HCT116 (cell line): Measurements from ENCODE around the gene GNAT1. TPM values are rescaled to one million over a fixed set of nuclear protein-coding genes. Genes with fewer than 3 reads are reported as not detected.

Experiments used
- ATAC-seq: fragments of 200-7000 bp; cut with Tn5 transposase; 2 replicates; pipeline ENCODE4 v1.9.1; 2020; ENCODE audit warnings: mild to moderate bottlenecking, moderate library complexity
- BruUV-seq: library from RNA; stranded (reverse); fragments of 400-500 nt; replicated peaks from 2 replicates; lab custom pipeline; 2021; lab: Mats Ljungman, UMichigan
- CTCF ChIA-PET: fragments of 300-600 bp; sonication (Branson Sonifier 250); formaldehyde crosslinking; loops from one replicate; lab custom pipeline; 2021; ENCODE audit warnings: antibody characterized with exemption; lab: Charles Lee
- POLR2A ChIA-PET: fragments of 300-600, 350-600 bp; sonication (Branson Sonifier 250); formaldehyde crosslinking; loops from one replicate; lab custom pipeline; 2021; ENCODE audit warnings: antibody characterized with exemption; lab: Charles Lee
- RAD21 ChIA-PET, 2 experiments: fragments of 300-600 bp; sonication (Branson Sonifier 250); formaldehyde crosslinking; loops; one replicate each; lab custom pipeline; 2023; ENCODE audit warnings: low total read pairs in 2 of 2; ENCODE audit not compliant: uncharacterized antibody in 2 of 2, unreplicated experiment in 2 of 2, low non-redundant PET in 1 of 2; lab: Charles Lee
- DNase-seq: peaks from one replicate; pipeline ENCODE4 v3.0.0-alpha.2; 2010; ENCODE audit warnings: low read depth, low spot score
- H2AFZ ChIP-seq: fragments of 200-600 bp; shearing (Covaris generic), sonication (generic); 2 replicates; pipeline ENCODE4 v1.6.1; 2017; ENCODE audit warnings: low read depth, mixed run types, mixed read lengths, antibody characterized with exemption, low read length; ENCODE audit not compliant: poor library complexity, severe bottlenecking
- H3K27ac ChIP-seq: 2 replicates; pipeline ENCODE4 v1.5.1; 2012; ENCODE audit warnings: low read depth, low read length
- H3K27me3 ChIP-seq: fragments of 200-600 bp; sonication (generic); 2 replicates; pipeline ENCODE4 v1.6.1; 2016; ENCODE audit warnings: mixed run types, low read length, mixed read lengths; ENCODE audit not compliant: insufficient read depth
- H3K36me3 ChIP-seq, 2 experiments: fragments of 200-500 bp in 1 of 2; fragments of 200-600 bp in 1 of 2; sonication (Bioruptor generic) in 1 of 2; sonication (generic) in 1 of 2; 2 replicates each; pipeline versions ENCODE4 v1.5.1 to v1.6.1; 2014 to 2016; ENCODE audit warnings: low read length in 2 of 2, inconsistent platforms in 1 of 2, mixed read lengths in 1 of 2, mixed run types in 1 of 2; ENCODE audit not compliant: insufficient read depth in 2 of 2, control insufficient read depth in 1 of 2
- H3K4me1 ChIP-seq, 2 experiments: fragments of 200-600 bp in 1 of 2; sonication (generic) in 1 of 2; 2 replicates each; pipeline versions ENCODE4 v1.5.1 to v1.6.1; 2012 to 2017; ENCODE audit warnings: low read length in 2 of 2, inconsistent platforms in 1 of 2, mild to moderate bottlenecking in 1 of 2, mixed read lengths in 1 of 2, mixed run types in 1 of 2, moderate library complexity in 1 of 2; ENCODE audit not compliant: insufficient read depth in 2 of 2, control insufficient read depth in 1 of 2
- H3K4me2 ChIP-seq: fragments of 200-600 bp; sonication (generic); 2 replicates; pipeline ENCODE4 v1.6.1; 2017; ENCODE audit warnings: mixed run types, low read length, mixed read lengths
- H3K4me3 ChIP-seq, 2 experiments: fragments of 200-600 bp in 1 of 2; sonication (generic) in 1 of 2; replicated peaks in 1 of 2; 2 replicates each; pipeline ENCODE4 v1.5.1; 2011 to 2016; ENCODE audit warnings: low read length in 2 of 2, control low read depth in 1 of 2, low read depth in 1 of 2, mild to moderate bottlenecking in 1 of 2, mixed read lengths in 1 of 2, mixed run types in 1 of 2
- H3K79me2 ChIP-seq: fragments of 200-600 bp; sonication (generic); 2 replicates; pipeline ENCODE4 v1.6.1; 2017; ENCODE audit warnings: mild to moderate bottlenecking, mixed run types, low read length, moderate library complexity, mixed read lengths; ENCODE audit not compliant: insufficient read depth
- H3K9ac ChIP-seq: fragments of 200-600 bp; sonication (generic); 2 replicates; pipeline ENCODE4 v1.6.1; 2016; ENCODE audit warnings: low read length, mixed read lengths
- H3K9me2 ChIP-seq: fragments of 200-600 bp; sonication (generic), shearing (Covaris generic); 2 replicates; pipeline ENCODE4 v1.6.1; 2017; ENCODE audit warnings: mixed run types, mild to moderate bottlenecking, moderate library complexity; ENCODE audit not compliant: insufficient read depth
- H3K9me3 ChIP-seq, 2 experiments: fragments of 200-500 bp in 1 of 2; fragments of 200-600 bp in 1 of 2; sonication (Bioruptor generic) in 1 of 2; sonication (generic) in 1 of 2; 2 replicates each; pipeline ENCODE4 v1.6.1; 2014 to 2017; ENCODE audit warnings: low read length in 2 of 2, mixed read lengths in 2 of 2, inconsistent platforms in 1 of 2, low read depth in 1 of 2, mild to moderate bottlenecking in 1 of 2, mixed run types in 1 of 2, moderate library complexity in 1 of 2; ENCODE audit not compliant: control insufficient read depth in 1 of 2, insufficient read depth in 1 of 2
- H4K20me1 ChIP-seq: fragments of 200-600 bp; sonication (generic), shearing (Covaris generic); 2 replicates; pipeline ENCODE4 v1.6.1; 2017; ENCODE audit warnings: mixed run types, mild to moderate bottlenecking, moderate library complexity; ENCODE audit not compliant: insufficient read depth
- CBX3 ChIP-seq: IDR thresholded peaks from 2 replicates; pipeline ENCODE4 v1.6.1; 2012; ENCODE audit warnings: low read depth
- CEBPB ChIP-seq: IDR thresholded peaks from 2 replicates; pipeline ENCODE4 v1.6.1; 2012; ENCODE audit warnings: low read depth
- ELF1 ChIP-seq: IDR thresholded peaks from 2 replicates; pipeline ENCODE4 v1.6.1; 2012; ENCODE audit warnings: low read depth, borderline replicate concordance
- EZH2 ChIP-seq: fragments of 200-600 bp; sonication (generic); IDR thresholded peaks from 2 replicates; pipeline ENCODE4 v1.6.1; 2017; ENCODE audit warnings: antibody characterized with exemption, mixed run types
- FOSL1 ChIP-seq: IDR thresholded peaks from 2 replicates; pipeline ENCODE4 v1.6.1; 2012; ENCODE audit warnings: low read depth
- JUND ChIP-seq: IDR thresholded peaks from 2 replicates; pipeline ENCODE4 v1.6.1; 2012
- POLR2A ChIP-seq: IDR thresholded peaks from 2 replicates; pipeline ENCODE4 v1.7.0; 2011; ENCODE audit warnings: borderline replicate concordance; ENCODE audit not compliant: insufficient read depth, insufficient read length; ENCODE audit errors: extremely low read depth
- POLR2AphosphoS5 ChIP-seq: IDR thresholded peaks from 2 replicates; pipeline ENCODE4 v1.6.1; 2011; ENCODE audit warnings: mild to moderate bottlenecking, low read depth, low read length, moderate library complexity
- RAD21 ChIP-seq: IDR thresholded peaks from 2 replicates; pipeline ENCODE4 v1.6.1; 2012; ENCODE audit warnings: low read depth, mild to moderate bottlenecking
- REST ChIP-seq: IDR thresholded peaks from 2 replicates; pipeline ENCODE4 v1.6.1; 2012; ENCODE audit warnings: low read depth
- SIN3A ChIP-seq: IDR thresholded peaks from 2 replicates; pipeline ENCODE4 v1.6.1; 2012; ENCODE audit warnings: low read depth
- SP1 ChIP-seq: IDR thresholded peaks from 2 replicates; pipeline ENCODE4 v1.6.1; 2012; ENCODE audit warnings: low read depth
- SRF ChIP-seq: IDR thresholded peaks from 2 replicates; pipeline ENCODE4 v1.6.1; 2012; ENCODE audit warnings: low read depth
- TCF7L2 ChIP-seq: IDR thresholded peaks from 2 replicates; pipeline ENCODE4 v1.7.0; 2011; ENCODE audit warnings: borderline replicate concordance, inconsistent platforms; ENCODE audit not compliant: insufficient read depth, insufficient read length; ENCODE audit errors: extremely low read depth
- YY1 ChIP-seq: IDR thresholded peaks from 2 replicates; pipeline ENCODE4 v1.6.1; 2011; ENCODE audit warnings: low read length, low read depth, moderate library complexity, mild to moderate bottlenecking; ENCODE audit not compliant: insufficient replicate concordance; ENCODE audit errors: extremely low read depth
- ZBTB33 ChIP-seq: IDR thresholded peaks from 2 replicates; pipeline ENCODE4 v1.6.1; 2011; ENCODE audit warnings: mild to moderate bottlenecking, low read length, moderate library complexity; ENCODE audit not compliant: insufficient replicate concordance; ENCODE audit errors: extremely low read depth
- ZFX ChIP-seq: fragments of 450-650 bp; IDR thresholded peaks from 2 replicates; pipeline ENCODE4 v1.6.1; 2017
- ZNF274 ChIP-seq: fragments of 200-500 bp; sonication (Bioruptor generic); IDR thresholded peaks from 2 replicates; pipeline ENCODE4 v1.6.1; 2014; ENCODE audit warnings: mild to moderate bottlenecking, low read depth, low read length, inconsistent platforms
- intact Hi-C: fragments of 100-400 bp; cut with micrococcal nuclease; formaldehyde crosslinking; loops from 2 replicates; pipeline ENCODE4 v1.10.0; 2022
- total RNA-seq: library from RNA; stranded (reverse); gene quantifications from one replicate; pipeline ENCODE4 v1.2.1, GENCODE V29; 2021; ENCODE audit not compliant: unreplicated experiment
- TF ChIP-seq, protein P1 (sequence below): IDR thresholded peaks from 2 replicates; pipeline ENCODE4 v1.6.1; 2012
- TF ChIP-seq, protein P2 (sequence below): IDR thresholded peaks from 2 replicates; pipeline ENCODE4 v1.6.1; 2012

Gene GNAT1
- total RNA-seq, 1 experiment from 2014 or later = not detected

DNA sequence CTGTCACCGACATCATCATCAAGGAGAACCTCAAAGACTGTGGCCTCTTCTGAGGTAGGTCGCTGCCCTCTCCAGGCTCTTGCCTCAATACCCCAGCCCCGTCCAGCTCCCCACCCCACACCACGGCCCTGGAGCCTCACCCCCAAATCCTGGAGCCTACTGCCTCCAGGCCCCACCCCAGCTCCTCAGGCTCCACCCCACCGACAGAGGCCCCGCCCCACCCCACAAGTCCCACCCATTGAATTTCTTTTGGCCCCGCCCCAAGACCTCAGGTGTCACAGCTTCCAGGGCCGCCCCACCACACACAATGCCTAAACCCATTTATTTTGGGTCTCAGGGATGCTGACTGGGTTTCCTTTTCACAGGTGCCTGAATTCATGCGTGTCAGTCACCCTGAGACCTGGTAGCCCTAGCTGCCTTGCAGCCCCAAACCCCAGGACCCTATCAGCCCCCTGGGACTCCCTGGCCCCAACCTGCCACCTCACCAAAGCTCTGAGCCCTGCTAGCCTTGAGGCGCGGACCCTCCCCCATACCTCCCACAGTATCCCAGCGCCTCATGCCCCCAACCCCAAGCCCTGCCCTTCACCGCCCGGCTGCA is 3.6 kb downstream of the GNAT1 start:
- ChIA-PET RAD21 (interaction anchor here (0.6 to 3.0 kb wide), 11 partner anchors 8 to 97 kb away, joined by 3 to 48 read pairs (median 7); partner anchors contain the start of genes IFRD2 (in 1 of the 2) and SLC38A3 (in 1 of the 2)), CTCF (interaction anchor here (0.6 to 5.8 kb wide), 25 partner anchors 9 to 417 kb away, joined by 3 to 164 read pairs (median 6); partner anchors contain the start of genes CISH, GNAI2 and SLC38A3)
- Histone ChIP-seq H3K4me2 (peak overlapping the region; percentile 65), H3K9me3 (no peaks in the 10 kb centered on the region), H3K9ac (no peak overlapping the region), H4K20me1 (no peaks in the 10 kb centered on the region), H3K4me1 (peaks cover 8 to 19% of the 10 kb centered on the region in 2 experiments; a peak in 3 of 4 replicates)
- DNase-seq = peak; percentile 42
- TF ChIP-seq CEBPB (no peak), EZH2 (no peak), POLR2A (no peak), SP1 (no peak), REST (no peak), FOSL1 (no peak), ELF1 (no peak), POLR2AphosphoS5 (no peak), SIN3A (no peak), SRF (no peak), JUND (no peak), YY1 (no peak), ZNF274 (no peak), CBX3 (no peak), TCF7L2 (no peak), RAD21 (no peak), ZFX (no peak), ZBTB33 (no peak)
- TF ChIP-seq, protein P1, sequence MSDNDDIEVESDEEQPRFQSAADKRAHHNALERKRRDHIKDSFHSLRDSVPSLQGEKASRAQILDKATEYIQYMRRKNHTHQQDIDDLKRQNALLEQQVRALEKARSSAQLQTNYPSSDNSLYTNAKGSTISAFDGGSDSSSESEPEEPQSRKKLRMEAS = no peak
- TF ChIP-seq, protein P2, sequence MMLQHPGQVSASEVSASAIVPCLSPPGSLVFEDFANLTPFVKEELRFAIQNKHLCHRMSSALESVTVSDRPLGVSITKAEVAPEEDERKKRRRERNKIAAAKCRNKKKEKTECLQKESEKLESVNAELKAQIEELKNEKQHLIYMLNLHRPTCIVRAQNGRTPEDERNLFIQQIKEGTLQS = no peak
- TF ChIP-seq, all 23 proteins: peak for 0
- Histone ChIP-seq H2AFZ (peak overlapping the region; percentile 74), H3K27me3 (no peaks in the 10 kb centered on the region), H3K27ac (no peak overlapping the region; the same call in 1 of the 2 replicates), H3K4me3 (0 out of 4 replicates have a peak overlapping the region, but pooled peaks of 1 of the 2 experiments have one; percentile 23), H3K36me3 (no peaks in the 10 kb centered on the region), H3K9me2 (no peaks in the 10 kb centered on the region), H3K79me2 (no peaks in the 10 kb centered on the region)
- POLR2A ChIA-PET = interaction anchor here (0.9 to 1.9 kb wide), 7 partner anchors 10 to 105 kb away, joined by 3 to 12 read pairs (median 3); partner anchors contain the start of genes HYAL3, NAA80 and SLC38A3
- intact Hi-C loops = loop anchor here (1.0 kb wide), 1 partner anchor 31 kb away; no protein-coding TSS in a partner anchor
- no TSS peak for BruUV-seq
- ATAC-seq = peak; percentile 83
